ENCODE measurements around the gene ATP11C.

GRCh38 chrX:139924069-139924695 lies 8.7 kb downstream of the ATP11C start:
- TF ChIP-seq, protein P1, sequence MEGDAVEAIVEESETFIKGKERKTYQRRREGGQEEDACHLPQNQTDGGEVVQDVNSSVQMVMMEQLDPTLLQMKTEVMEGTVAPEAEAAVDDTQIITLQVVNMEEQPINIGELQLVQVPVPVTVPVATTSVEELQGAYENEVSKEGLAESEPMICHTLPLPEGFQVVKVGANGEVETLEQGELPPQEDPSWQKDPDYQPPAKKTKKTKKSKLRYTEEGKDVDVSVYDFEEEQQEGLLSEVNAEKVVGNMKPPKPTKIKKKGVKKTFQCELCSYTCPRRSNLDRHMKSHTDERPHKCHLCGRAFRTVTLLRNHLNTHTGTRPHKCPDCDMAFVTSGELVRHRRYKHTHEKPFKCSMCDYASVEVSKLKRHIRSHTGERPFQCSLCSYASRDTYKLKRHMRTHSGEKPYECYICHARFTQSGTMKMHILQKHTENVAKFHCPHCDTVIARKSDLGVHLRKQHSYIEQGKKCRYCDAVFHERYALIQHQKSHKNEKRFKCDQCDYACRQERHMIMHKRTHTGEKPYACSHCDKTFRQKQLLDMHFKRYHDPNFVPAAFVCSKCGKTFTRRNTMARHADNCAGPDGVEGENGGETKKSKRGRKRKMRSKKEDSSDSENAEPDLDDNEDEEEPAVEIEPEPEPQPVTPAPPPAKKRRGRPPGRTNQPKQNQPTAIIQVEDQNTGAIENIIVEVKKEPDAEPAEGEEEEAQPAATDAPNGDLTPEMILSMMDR (IDR thresholded peaks at IDR 0.05): no peak
- TF ChIP-seq POLR2AphosphoS5 (IDR thresholded peaks at IDR 0.05): no peak
- TF ChIP-seq POLR2A (IDR thresholded peaks at IDR 0.05): no peak
- no peak for TF ChIP-seq EP300 (IDR thresholded peaks at IDR 0.05)

Data from sigmoid colon (tissue), 4 donors.